CD4-positive, alpha-beta T cell treated with Interleukin-17A for 1 hour (primary cell): ENCODE measurements around the gene CLEC2L.

Source experiments
- DNase-seq: peaks from one replicate; pipeline ENCODE4 v3.0.0-alpha.2; 2020

Gene CLEC2L

DNA sequence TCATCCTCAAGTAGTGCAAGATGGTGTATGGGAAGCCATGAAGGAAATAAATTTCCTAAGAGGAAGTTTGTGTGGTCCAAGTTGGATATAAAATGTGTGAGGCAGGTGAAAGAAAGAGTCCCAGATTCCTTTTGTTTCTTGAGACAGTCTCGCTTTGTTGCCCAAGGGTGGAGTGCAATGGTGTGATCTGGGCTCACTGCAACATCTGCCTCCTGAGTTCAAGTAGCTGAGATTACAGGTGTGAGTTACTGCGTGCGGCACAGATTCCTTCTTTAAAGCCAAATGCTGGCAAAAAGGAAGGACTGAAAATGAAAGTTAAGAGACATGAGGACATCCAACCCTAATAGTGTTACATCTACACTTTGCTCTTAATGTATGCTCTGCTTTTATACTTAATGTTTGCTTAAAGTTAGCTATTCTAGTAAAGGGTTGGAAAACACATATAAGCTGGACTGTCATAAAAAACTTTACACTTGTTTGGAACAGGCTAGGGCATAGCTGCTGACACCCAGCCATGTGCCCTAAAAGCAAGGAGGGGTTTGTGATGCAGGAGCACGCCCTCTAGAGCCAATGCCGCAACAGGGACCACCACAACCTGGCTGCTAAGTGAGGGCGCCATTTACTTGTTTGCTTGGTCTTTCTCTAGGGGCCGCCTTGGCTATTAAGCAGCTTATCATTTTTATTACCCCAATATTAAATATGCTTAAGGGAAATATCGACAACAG lies 34.5 kb downstream of the CLEC2L start:
- no peak for DNase-seq

DNA sequence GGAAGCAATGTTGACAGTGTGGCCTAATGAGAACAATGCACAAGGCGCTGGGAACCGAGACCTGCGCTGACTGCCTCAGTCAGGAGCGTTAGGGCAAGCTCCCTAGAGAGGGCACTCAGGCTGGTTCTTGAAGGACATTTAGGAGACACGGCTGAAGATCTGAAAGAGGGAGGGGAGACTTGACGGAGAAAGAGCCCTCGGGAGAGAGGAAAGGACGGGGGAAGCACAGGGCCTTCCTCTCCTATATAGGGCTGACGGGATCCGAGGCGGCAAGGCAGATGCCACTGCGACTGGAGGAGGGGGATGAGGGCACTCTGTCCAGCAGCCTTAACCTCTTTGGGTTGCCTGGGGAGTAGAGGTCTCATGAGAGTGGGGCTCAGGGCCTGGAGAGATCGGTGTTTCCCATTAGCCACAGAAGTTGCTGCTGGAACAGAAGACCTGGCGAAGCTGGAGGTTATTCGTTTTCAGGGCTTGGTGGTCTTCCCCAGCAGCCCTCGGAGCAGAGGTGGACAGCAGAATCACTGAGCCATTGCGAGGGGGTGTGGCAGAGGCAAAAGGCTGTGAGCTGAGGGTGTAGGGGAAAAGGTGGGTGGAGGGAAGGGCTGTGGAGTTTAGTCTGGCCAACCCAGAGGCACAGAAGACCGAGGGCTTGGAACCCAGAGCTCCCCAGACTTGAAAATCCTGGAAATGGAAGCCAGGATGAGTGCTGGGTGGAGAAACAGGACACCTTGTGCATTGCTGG lies 36.0 kb downstream of the CLEC2L start:
- DNase-seq = no peak

DNA sequence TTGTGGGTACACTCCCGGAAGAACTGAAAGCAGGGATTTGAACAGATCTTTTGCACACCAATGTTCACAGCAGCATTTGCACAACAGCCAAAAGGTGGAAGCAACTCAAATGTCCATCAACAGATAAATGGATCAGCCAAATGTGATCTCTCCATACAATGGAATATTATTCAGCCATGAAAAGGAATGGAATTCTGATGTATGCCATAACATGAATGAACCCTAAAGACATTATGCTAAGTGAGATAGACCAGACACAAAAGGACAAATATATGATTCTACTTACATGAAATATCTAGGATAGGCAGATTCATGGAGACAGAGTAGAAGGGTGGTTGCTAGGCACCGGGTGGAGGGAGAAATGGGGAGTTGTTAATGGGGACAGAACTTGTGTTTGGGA lies 36.7 kb downstream of the CLEC2L start:
- DNase-seq = no peak

DNA sequence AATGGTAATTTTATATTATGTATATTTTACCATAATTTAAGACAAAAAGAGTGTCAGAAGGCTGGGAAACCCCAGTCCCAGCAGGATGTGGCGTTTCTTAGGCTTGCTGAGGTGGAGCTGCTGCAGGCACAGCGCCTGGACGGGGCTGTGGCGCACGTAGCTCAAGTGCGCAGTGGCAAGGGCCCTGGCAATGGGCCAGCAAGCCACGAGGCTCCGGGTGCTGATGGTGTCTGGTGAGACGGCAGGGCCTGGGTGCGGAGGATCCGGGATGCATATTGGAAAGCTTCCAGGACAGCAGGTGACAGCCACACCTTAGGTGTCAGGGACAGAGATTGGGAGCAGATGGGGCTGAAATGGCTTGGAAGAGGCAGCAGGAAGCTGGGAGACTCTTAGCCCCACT lies 37.2 kb downstream of the CLEC2L start:
- no peak for DNase-seq

DNA sequence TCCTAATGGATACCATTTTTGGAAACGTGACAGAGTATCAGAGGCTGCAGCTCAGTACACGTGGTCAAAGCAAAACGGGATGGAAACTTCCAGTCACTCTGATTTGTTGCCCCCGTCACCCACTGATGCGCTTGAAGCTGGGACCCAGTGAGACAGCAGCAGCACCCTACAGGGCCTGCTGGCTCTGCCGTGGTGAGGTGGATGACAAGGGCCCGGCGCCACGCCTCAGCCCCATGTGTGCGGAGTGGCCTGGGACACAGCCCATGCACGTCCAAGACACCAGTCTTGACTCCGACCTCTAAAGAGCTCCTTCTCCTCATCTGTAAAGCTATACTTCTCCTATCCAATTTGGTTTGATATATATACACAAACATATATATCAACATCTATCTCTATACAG lies 39.0 kb downstream of the CLEC2L start:
- DNase-seq = no peak

DNA sequence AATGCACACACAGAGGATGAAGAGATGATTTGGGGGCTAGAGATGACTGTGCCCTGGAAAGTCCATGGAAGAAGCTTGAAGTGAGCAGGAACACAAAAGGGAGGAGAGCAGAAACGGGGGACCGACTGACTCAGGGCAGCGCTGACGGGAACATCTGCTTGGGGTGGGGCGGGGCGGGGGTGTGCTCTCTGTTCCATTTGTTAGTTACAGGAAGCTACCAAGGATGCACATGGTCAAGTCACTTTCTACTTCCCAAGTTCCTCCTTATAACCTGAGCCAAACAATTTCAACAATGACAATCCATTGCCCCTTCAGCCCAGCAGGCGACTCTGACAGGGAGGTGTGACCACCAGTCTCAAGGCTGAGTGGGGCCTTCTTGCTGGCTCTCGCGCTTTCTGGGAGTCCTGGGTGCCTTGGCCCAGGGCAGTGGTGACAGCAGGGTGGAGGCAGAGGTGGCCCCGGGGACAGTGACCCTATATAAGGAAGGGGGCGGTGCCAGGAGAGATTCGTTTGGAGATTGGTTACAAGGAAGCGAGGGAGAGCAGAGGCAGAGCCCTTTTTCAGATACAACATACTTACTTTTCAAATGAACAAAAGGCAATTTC lies 39.6 kb downstream of the CLEC2L start:
- no peak for DNase-seq

DNA sequence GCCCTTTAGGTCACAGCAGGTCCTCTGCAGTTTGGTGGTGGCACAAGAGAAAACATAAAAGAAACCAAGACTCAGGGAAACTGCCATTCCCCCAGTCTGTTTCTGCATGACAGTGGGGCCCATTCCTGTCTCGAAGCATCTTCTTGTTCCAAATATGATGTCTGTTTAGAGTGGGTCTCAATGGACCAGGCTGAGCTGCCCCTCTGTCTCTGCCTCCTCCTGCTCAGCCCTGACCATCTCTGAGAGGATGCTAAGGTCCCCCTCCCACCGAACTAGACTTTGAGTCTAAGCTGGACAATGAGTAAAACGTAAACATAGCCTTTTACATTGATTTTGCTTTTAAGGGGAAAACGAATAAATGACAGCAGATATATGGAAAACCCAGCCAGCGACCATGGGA lies 40.4 kb downstream of the CLEC2L start:
- DNase-seq = no peak

DNA sequence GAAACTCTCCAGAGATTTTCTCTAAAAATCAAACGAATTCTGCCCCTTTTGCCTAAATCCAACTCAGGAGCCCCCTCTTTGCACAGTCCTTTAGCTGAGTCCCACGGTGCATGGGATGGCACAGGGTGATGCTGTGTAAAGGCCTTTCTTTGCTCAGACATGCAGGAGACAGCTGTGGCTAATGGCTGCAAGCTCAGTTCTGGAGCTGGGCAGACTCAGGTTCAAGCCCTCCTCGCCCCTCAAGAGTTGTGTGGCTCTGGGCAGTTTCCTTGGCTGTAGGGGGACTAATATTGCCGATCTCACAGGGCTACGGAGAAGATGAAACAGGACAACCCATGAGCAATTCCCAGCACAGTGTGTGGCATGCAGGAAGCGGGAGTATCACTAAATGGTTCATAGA lies 42.6 kb downstream of the CLEC2L start:
- DNase-seq = no peak

DNA sequence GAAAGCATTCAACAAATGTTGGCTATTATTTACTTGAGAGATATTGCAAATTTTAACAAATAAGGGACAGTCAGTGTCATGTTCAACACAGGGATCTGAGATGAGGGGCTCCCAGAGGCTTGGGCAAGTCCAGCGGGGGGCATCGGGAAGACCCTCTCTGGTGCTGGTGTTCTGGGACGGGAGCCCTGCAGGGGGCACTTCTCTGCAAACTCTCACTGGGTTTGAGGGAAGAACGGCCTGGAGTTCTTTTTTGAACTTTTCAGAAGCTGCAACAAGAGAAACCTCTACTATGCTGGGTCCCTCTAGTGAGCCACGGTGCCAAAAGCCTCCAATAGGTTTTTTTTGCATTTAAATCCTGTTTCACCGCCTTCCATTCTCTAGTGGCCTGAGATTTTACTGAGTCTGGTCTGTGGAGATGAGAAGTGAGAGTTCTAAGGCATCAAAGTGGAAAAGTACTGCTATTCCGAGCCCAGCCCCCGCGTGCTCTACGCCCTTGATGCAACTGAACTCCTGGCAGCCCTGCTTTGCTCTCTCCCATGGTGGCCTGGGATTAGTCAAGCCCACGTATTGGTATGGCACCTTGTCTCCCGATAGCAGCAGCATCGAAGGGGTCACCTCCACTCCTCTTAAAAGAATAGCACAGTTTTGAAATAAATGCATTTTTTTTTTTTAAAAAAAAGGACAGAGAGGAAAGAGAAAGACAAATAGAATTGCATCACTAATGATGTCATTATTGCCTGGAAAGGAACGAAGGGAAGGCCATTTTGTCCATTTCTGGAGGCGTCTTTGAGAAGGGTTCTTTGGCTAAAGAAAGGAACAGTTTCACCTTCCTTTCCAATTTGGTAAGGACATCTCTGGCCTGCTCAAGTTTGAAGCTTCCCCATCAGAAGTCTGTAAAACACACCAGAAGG lies 43.5 kb downstream of the CLEC2L start:
- DNase-seq = no peak

DNA sequence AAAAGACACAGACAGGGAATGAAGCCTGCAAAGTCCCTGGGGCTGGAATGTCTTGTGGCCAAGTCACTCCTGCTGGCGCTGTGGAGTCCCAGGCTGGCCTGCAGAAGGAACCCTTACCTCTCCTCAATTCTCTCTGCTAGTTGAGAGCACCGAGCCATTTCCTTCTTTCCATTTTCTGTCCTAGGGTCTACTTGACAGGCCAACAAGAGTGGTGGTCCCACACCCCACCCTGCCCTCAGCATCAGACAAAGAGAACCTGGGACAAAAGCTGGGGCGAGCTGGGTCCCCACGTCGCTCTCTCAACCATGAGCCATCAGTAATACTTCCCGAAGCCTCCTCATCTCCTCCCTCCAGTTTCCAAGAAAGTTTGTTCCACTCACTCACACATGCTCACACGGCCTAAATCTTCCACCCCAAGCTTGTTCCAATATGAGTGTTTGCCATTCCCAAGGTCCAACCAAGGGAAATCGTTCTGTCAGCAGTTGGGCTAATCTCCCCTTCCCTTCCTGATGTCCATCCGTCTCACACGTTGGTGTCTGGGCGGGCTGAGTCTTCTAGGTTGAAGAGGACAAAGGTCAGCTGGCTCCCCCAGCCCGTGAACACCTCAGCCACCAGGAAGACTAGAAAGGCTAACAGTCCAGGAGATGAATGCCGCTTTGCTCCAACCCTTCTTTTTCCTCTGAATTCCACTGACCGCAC lies 44.3 kb downstream of the CLEC2L start:
- DNase-seq = no peak

DNA sequence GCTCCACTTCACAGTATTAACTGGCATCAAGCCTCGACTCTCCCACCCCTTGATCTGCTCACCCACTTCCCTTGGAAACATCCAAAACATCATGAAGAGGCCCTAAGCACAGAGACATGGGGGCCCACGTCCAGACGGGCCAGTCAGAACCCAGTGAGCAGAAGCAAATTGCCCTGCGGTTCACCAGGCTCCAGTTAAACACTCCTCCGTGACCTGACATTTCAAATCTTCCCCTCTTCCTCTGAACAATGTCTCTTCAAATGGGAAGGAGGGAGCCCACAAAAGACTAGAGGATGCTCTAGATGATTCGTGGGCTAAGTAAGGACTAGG lies 44.8 kb downstream of the CLEC2L start:
- no peak for DNase-seq

DNA sequence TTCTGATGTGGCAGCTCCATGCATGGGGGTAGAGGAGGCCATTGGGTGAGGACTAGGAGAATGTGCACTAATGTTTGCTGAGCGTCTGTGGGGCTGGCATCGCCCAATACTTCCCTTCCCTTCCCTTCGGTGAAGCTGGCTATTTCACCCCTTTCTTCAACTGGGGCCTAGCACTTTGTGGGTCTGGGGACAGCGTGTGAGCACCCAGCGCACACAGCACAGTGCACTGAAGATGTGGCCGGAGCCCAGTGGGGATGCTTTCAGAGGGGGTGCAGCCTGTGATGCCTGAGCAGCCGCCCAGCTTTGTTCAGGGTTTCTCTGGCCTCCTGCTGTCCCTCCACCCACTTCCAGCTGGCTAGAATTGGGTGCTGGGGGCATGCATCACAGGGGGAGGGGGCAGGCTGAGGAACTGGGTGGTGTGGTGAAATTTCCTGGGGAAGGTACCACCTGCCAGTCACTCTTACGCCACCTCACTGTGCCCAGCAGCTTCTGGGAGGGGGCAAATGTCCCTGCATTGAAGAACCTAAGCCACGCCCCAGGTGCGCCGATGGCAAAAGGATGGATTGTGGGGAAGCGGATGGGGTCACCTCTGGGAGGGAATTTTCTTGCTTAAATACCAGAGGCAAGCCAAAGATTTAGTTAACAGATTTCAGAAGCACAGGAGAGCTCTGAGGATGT lies 45.5 kb downstream of the CLEC2L start:
- no peak for DNase-seq

DNA sequence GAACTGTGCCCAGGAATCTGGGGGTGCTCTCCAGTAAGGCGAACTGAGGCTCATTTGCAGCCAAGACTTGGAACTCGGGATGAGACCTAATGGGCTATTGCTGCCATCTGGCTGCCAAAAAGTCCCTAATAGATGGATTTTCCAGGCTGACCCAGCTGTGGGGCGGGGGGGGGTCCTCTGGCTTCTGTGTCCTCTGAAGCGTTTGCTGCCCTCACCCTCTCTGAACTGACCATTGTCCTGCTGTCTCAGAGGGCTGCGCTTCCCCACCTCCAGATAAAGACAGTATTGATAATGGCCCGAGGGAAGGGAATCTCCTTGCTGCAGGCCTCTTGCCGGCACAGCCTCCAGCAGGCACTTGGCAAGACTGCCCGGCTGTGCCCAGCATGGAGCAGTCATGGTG lies 46.6 kb downstream of the CLEC2L start:
- no peak for DNase-seq

DNA sequence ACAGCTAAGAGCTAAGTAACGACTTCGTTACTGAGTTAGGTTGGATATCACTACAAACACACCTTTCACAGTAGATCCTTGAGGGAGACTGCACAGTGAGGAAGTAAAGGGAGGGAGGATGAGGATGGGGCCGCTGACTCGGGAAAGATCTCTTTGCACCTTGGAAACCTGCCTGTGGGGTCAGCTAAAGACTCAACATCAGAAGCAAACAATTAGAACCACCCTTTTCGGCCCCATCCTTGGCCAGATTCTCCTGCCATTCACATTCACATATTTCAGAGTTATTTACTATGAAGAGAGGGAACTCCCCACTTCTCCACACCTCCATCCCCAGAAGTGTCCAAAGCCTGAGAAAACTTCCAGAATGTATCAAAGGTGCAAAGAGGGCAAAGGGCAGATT lies 47.1 kb downstream of the CLEC2L start:
- no peak for DNase-seq

DNA sequence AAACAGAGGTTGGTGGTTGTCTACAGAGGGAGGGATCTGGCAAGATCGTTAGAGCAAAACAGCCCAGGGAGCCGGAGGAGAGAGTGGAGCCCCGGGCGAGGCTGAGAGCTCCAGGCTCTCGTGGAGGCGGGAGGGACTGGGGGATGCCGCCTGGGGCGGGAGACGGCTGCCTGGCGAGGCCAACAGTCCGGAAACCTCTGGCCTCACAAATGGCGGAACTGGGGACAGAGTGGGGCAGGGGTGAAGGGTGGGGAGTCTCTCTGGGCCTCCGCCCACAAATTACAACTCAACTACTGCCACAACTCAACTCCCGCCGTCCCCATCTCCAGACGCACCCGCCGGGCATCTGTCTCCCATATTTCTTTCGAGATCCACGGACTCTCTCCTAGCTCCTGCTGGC lies 47.7 kb downstream of the CLEC2L start:
- DNase-seq = no peak

DNA sequence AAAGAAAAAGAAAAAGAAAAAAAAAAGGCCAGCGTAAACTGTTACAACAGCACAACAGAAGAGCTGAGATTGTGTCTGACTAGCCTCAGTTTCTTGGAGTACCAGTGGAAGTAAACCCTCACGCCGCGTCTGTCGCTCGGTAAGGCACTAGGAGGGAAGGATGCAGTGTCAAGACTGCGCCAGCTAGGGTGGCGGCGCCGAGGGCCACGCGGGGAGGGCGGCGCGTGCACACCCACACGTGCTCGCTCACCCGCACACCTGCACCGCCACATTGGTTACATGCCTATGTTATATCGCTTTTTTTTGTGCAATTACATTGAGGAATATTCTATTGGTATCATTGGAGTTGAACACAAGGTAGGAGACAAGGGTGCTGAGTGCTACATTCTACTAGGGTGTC lies 48.2 kb downstream of the CLEC2L start:
- no peak for DNase-seq

DNA sequence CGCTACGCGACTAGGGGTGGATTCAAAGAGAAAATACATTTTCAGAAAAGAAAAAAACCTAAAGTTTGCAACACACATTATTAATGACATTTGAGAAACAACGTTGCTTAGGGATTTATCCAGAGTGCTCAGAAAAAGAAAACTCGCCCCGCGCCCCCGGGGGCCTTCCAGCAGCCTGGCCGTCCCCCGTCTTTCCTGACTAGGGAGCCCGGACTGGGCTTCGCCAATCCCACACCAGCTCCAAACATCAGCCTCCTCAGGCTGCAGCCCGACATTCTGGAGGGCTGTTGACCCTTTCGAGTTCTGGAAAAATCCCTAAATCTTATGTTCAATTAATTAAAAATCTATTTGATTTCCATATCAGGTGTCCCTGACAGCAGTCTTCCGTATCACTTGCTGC lies 48.6 kb downstream of the CLEC2L start:
- DNase-seq = no peak

DNA sequence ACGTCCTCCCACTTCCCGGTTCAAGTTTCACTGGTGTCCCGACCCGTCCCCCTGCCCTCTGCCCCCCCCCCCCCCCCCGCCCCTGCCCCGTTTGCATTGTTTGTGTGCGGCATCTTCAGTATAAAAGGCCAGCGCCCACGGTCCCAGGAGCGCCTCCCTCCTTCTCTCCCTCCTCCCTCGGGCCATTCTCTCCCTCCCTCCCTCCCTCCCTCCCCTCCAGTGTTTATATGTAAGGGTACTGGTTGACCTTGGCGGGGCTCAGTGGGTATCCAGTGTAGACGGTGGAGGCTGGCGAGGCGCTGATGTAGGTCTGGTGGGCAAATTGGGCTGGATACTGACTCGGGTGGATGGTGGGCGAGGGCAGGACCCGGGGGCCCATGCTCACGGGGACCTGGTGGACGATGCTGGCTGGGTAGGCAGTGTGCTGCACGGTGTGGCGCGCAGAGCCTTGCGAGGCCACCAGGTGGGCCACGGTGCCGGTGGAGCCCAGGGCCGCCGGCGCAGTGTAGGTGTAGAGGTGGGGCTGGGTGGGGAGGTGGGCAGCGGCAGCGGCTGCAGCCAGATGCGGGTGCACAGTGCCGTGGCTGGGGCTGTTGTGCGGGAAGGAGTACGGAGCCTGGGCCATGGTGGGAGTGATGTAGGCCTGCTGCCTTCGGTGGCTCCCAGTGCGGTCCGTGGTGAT lies 49.4 kb downstream of the CLEC2L start:
- no peak for DNase-seq

DNA sequence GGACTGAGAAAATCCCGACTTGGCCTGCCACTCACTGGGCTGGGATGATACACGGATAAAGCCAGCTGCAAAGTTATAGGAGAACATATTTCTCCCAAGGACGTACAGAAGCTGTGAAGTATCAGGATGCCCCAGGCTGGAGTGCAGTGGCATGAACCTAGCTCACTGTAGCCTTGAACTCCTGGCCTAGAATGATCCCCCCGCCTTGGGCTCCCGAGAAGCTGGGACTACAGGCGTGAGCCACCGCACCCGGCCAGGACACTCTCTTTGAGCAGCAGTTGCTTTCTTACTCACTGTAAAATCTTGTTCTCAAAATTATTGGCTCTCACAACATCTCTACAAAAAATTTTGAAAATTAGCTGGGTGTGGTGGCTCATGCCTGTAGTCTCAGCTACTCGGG lies 50.4 kb downstream of the CLEC2L start:
- no peak for DNase-seq

DNA sequence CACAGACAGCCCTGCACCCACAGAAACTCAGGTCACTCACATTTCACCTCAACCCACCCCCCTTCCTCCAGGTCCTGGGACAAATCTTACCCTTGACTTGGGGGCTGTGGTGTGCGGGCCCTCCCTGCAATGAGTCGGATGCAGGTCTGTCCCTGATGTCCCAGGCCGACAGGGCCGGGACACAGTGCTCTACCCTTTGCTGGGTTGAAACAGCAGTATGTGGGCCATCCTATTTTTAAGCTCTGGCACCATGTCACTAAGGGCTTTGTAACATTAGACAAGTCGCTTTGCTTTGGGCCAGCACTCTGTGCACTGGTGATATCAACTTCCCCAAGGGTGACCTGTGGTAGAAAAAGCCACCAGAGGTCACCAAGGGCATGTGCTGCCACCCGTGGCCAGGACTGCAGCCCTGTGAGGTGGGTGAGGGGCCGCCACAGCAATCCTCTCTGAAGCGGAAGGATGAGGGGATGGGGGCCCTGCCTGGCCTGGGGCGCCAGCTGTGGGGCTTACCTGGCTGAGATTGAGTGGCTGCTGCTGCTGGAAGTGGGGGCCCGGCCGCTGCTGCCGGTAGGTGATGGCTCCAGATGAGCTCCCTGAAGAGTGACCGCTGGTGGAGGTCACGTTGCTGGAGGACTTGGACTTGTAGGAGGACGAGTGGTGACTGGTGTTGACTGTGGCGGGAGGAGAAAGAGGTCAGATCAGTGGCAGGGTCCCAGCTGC lies 51.3 kb downstream of the CLEC2L start:
- no peak for DNase-seq

DNA sequence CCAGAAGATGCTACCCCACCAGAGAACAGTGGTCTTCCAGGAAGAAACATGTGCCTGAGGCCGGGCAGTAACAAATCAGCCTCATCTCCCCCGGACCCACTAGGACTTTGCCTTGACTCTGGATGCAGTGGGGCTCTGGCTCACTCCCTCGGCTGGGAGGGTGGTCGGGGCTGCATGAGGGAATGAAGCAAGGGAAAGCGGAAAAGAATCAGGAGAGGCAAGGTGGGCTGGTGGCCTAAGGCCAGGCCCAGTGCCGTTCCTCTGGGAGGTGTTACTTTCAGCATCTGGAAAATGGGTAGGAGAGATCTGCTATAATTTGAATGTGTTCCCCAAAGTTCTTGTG lies 51.8 kb downstream of the CLEC2L start:
- no peak for DNase-seq
